Naive thymus-derived CD8-positive, alpha-beta T cell (primary cell): ENCODE results near the gene STEAP3. TPM values are rescaled to one million over a fixed set of nuclear protein-coding genes. Genes with fewer than 3 reads are reported as not detected.

ENCODE experiments used
- ATAC-seq, 2 donors: fragments of 150-1000 bp; cut with Tn5 transposase in 1 of 2; sonication (Bioruptor Pico), chemical (Tn5 transposase) in 1 of 2; 1 replicate in 1 of 2; 2 replicates in 1 of 2; pipeline ENCODE4 v1.10.0; 2021; ENCODE audit warnings: mild to moderate bottlenecking in 2 of 2, moderate library complexity in 2 of 2
- POLR2A ChIA-PET: fragments of 350-600 bp; sonication (Branson Sonifier 250); formaldehyde crosslinking; loops from one replicate; lab custom pipeline; 2021; ENCODE audit warnings: antibody characterized with exemption; lab: Charles Lee
- DNase-seq, 10 donors: peaks; one replicate each; pipeline versions ENCODE4 v3.0.0 to v3.0.0-alpha.2; 2020 to 2022
- H3K27ac Mint-ChIP-seq, 10 donors: one replicate each; pipeline ENCODE4 v1.8.0; 2020 to 2022; ENCODE audit warnings: mild to moderate bottlenecking in 10 of 10, mixed read lengths in 10 of 10, moderate library complexity in 4 of 10, inconsistent platforms in 1 of 10
- H3K27me3 Mint-ChIP-seq, 5 donors: one replicate each; pipeline ENCODE4 v1.8.0; 2021 to 2022; ENCODE audit warnings: mixed read lengths in 5 of 5
- H3K36me3 Mint-ChIP-seq, 3 donors: one replicate each; pipeline ENCODE4 v1.8.0; 2020 to 2022; ENCODE audit warnings: mixed read lengths in 3 of 3, mild to moderate bottlenecking in 2 of 3, inconsistent platforms in 1 of 3
- H3K4me1 Mint-ChIP-seq, 4 donors: one replicate each; pipeline ENCODE4 v1.8.0; 2021 to 2022; ENCODE audit warnings: mixed read lengths in 4 of 4
- H3K4me3 Mint-ChIP-seq, 10 donors: one replicate each; pipeline ENCODE4 v1.8.0; 2020 to 2022; ENCODE audit warnings: mild to moderate bottlenecking in 10 of 10, mixed read lengths in 10 of 10, moderate library complexity in 6 of 10, inconsistent platforms in 1 of 10
- H3K9me3 Mint-ChIP-seq, 9 donors: one replicate each; pipeline ENCODE4 v1.8.0; 2020 to 2022; ENCODE audit warnings: mixed read lengths in 9 of 9, mild to moderate bottlenecking in 3 of 9, inconsistent platforms in 1 of 9, moderate library complexity in 1 of 9
- polyA plus RNA-seq, 3 donors: library from polyadenylated mRNA; unstranded; fragments of 300-500 nt; fragmentation: Illumina TruSeq; gene quantifications; one replicate each; pipeline ENCODE4 v1.2.3, GENCODE V29; 2021
- total RNA-seq, 8 experiments: library from RNA in 2 of 8; stranded (reverse) in 2 of 8; gene quantifications; one replicate each; pipeline ENCODE4 v1.2.3 and lab custom pipeline; 2021 to 2026

STEAP3 gene
- total and polyA plus RNA-seq, 5 experiments from 2014 or later: 0.24 TPM; not detected in 4

DNA sequence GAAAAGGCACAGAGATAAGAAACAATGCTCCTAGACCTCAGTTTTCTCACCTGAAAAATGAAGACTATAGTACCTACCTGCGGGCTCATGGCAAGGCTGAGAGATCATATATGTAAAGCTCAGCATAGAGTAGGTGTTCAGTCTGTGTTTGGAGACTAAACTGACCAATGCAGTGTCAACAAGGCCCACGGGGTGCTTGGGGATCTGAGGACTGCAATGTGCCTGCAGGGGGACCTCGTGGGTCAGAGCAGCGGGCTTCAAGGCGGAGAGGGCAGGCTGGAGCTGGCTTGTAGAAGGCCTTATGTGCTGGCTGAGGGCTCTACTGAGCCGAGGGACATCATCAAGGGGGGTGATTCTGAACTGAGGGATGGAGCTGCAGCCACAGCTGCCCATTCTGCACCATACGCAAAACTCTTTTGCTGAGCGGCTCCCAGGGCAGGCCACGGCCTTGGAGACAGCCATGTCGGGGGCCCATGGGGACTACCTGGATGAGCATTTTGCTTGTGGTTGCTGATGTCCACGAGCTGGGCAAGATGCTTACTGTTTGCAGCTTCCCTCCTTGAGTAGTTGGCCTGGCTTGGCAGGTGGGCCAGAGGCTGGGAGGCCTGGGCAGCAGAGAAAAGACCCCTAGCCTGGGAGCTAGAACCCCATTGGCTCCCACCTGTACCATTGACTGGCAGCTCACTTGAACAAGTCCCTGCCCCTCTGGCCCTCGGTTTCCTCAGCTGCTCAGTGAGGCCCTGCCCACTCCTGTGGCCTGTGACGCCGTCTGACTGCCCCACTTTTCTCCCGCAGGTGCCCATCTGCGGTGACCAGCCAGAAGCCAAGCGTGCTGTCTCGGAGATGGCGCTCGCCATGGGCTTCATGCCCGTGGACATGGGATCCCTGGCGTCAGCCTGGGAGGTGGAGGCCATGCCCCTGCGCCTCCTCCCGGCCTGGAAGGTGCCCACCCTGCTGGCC, 23.5 kb downstream of the STEAP3 start:
- no peak for DNase-seq
- POLR2A ChIA-PET: no interaction called here
- no peak overlapping the region for H3K4me3 Mint-ChIP-seq
- peaks cover 0 to 6% (median 0%) of the 10 kb centered on the region in 9 donors for H3K9me3 Mint-ChIP-seq
- no peak overlapping the region for H3K27ac Mint-ChIP-seq
- ATAC-seq: no peak
- H3K27me3 Mint-ChIP-seq: peaks cover 0 to 13% (median 2%) of the 10 kb centered on the region in 5 donors
- no peaks in the 10 kb centered on the region for H3K36me3 Mint-ChIP-seq
- no peaks in the 10 kb centered on the region for H3K4me1 Mint-ChIP-seq

- no peaks in the 10 kb centered on the region for H3K36me3 Mint-ChIP-seq
- H3K4me3 Mint-ChIP-seq: no peak overlapping the region
- no peaks in the 10 kb centered on the region for H3K4me1 Mint-ChIP-seq
- H3K27ac Mint-ChIP-seq: peak overlapping the region in 1 of 10 donors; percentile 29
- ATAC-seq (no peak), DNase-seq (no peak)
- POLR2A ChIA-PET: no interaction called here
- H3K27me3 Mint-ChIP-seq: peaks cover 0 to 13% (median 2%) of the 10 kb centered on the region in 5 donors
- peaks cover 0 to 6% (median 0%) of the 10 kb centered on the region in 9 donors for H3K9me3 Mint-ChIP-seq
These were observed 24.2 kb downstream of the STEAP3 start for GRCh38 chr2:119247844-119248271.

GRCh38 chr2:119248311-119248710, 24.7 kb downstream of the STEAP3 start:
- no peak for DNase-seq
- Mint-ChIP-seq H3K36me3 (no peaks in the 10 kb centered on the region), H3K27me3 (peaks cover 0 to 13% (median 2%) of the 10 kb centered on the region in 5 donors), H3K27ac (no peak overlapping the region), H3K4me1 (no peaks in the 10 kb centered on the region), H3K9me3 (peaks cover 0 to 6% (median 0%) of the 10 kb centered on the region in 9 donors), H3K4me3 (no peak overlapping the region)
- ATAC-seq: no peak
- POLR2A ChIA-PET: interaction anchor here (0.7 kb wide), 1 partner anchor 1421 kb away, joined by 3 read pairs; no protein-coding TSS in a partner anchor

GRCh38 chr2:119248751-119249150, 25.1 kb downstream of the STEAP3 start:
- DNase-seq: no peak
- no peak overlapping the region for H3K4me3 Mint-ChIP-seq
- ATAC-seq: no peak
- peaks cover 0 to 13% (median 2%) of the 10 kb centered on the region in 5 donors for H3K27me3 Mint-ChIP-seq
- H3K36me3 Mint-ChIP-seq: no peaks in the 10 kb centered on the region
- peaks cover 0 to 6% (median 0%) of the 10 kb centered on the region in 9 donors for H3K9me3 Mint-ChIP-seq
- POLR2A ChIA-PET: interaction anchor here (0.7 kb wide), 1 partner anchor 1421 kb away, joined by 3 read pairs; no protein-coding TSS in a partner anchor
- H3K27ac Mint-ChIP-seq: peak overlapping the region in 1 of 10 donors; percentile 4
- no peaks in the 10 kb centered on the region for H3K4me1 Mint-ChIP-seq

DNA sequence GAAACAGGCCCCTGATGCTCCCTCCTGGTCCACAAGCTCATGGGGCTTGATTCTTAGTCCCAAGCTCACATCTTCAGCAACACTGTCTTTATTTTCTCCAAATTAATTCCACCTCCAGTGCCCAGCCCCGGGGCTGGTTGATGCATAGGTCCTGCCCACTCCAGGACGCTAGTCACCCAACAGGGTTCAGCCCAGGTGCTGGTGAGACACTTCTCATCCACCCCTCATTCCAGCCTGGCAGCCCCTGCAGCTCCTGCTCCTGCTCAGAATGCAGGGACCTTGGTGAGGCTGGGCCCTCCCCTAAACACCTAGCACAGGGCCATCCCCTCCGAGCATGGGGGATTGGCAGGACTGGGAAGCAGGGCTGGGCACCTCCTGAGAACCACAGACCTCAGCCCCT, 25.7 kb downstream of the STEAP3 start:
- DNase-seq: no peak
- H3K27me3 Mint-ChIP-seq: peaks cover 0 to 13% (median 2%) of the 10 kb centered on the region in 5 donors
- H3K9me3 Mint-ChIP-seq: peaks cover 0 to 6% (median 0%) of the 10 kb centered on the region in 9 donors
- POLR2A ChIA-PET: no interaction called here
- no peaks in the 10 kb centered on the region for H3K4me1 Mint-ChIP-seq
- H3K27ac Mint-ChIP-seq: peak overlapping the region in 1 of 10 donors; percentile 43
- H3K4me3 Mint-ChIP-seq: no peak overlapping the region
- no peak for ATAC-seq
- H3K36me3 Mint-ChIP-seq: no peaks in the 10 kb centered on the region

GRCh38 chr2:119249855-119250717, 26.5 kb downstream of the STEAP3 start:
- H3K4me1 Mint-ChIP-seq: no peaks in the 10 kb centered on the region
- H3K4me3 Mint-ChIP-seq: no peak overlapping the region
- peaks cover 0 to 6% (median 0%) of the 10 kb centered on the region in 9 donors for H3K9me3 Mint-ChIP-seq
- H3K36me3 Mint-ChIP-seq: no peaks in the 10 kb centered on the region
- POLR2A ChIA-PET: no interaction called here
- DNase-seq (no peak), ATAC-seq (no peak)
- H3K27ac Mint-ChIP-seq: peak overlapping the region in 1 of 10 donors; percentile 50
- peaks cover 0 to 13% (median 2%) of the 10 kb centered on the region in 5 donors for H3K27me3 Mint-ChIP-seq

- Mint-ChIP-seq H3K27me3 (peaks cover 0 to 13% (median 2%) of the 10 kb centered on the region in 5 donors), H3K4me1 (no peaks in the 10 kb centered on the region), H3K9me3 (peaks cover 0 to 4% (median 0%) of the 10 kb centered on the region in 9 donors), H3K36me3 (no peaks in the 10 kb centered on the region), H3K4me3 (no peak overlapping the region), H3K27ac (no peak overlapping the region)
- POLR2A ChIA-PET: no interaction called here
- ATAC-seq: no peak
- no peak for DNase-seq
These were observed 27.2 kb downstream of the STEAP3 start for GRCh38 chr2:119250718-119251290.

- no peak for DNase-seq
- peaks cover 0 to 13% (median 2%) of the 10 kb centered on the region in 5 donors for H3K27me3 Mint-ChIP-seq
- no peaks in the 10 kb centered on the region for H3K4me1 Mint-ChIP-seq
- POLR2A ChIA-PET: no interaction called here
- no peak for ATAC-seq
- no peak overlapping the region for H3K4me3 Mint-ChIP-seq
- no peaks in the 10 kb centered on the region for H3K9me3 Mint-ChIP-seq
- no peaks in the 10 kb centered on the region for H3K36me3 Mint-ChIP-seq
- no peak overlapping the region for H3K27ac Mint-ChIP-seq
These were observed 28.0 kb downstream of the STEAP3 start for GRCh38 chr2:119251652-119252051.

DNA sequence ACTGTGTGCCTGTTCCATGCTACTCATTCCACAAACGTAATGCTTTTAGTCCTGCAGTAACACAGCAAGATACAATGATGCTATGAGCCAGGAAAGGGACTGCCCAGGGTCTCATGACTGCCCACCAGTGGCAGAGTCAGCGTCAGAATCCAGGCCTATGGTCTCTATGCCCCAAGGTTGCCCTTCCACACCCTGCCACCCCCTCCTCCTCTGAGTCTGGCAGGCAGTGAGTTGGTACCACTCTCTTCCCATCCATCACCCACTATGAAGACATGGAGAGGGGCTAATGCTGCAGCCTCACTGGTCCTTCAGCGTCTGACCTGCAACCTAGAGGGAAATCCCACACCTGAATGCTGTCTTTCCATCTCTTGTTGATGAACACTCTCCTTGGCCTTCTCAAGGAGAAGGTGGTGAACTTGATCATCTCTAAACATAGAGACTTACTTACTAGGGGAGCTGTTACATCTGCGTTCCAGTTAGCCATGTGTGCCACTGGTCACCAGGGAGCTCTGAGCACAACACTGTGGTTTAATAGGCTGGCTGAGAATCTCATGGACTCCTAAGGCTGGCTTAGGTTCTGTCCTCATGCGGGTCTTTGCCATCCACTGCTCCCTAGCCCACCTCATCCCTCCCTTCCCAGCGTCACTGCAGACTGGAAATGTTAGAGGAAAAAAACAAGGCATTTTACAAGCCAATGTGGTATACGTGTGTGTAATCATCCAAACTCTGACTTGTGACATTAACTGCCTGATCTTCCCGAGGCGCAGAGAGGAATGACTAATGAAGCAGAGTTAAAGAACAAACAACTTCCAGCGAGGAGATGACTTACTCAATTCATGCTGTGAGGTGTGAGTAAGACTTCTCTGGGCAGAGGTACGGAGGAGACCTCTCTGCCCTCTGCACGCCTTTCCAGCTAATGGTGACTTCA, 28.8 kb downstream of the STEAP3 start:
- ATAC-seq (no peak), DNase-seq (no peak)
- Mint-ChIP-seq H3K4me3 (no peak overlapping the region), H3K4me1 (no peaks in the 10 kb centered on the region), H3K27ac (no peak overlapping the region), H3K27me3 (peaks cover 0 to 13% (median 2%) of the 10 kb centered on the region in 5 donors), H3K36me3 (no peaks in the 10 kb centered on the region), H3K9me3 (no peaks in the 10 kb centered on the region)
- POLR2A ChIA-PET: no interaction called here

DNA sequence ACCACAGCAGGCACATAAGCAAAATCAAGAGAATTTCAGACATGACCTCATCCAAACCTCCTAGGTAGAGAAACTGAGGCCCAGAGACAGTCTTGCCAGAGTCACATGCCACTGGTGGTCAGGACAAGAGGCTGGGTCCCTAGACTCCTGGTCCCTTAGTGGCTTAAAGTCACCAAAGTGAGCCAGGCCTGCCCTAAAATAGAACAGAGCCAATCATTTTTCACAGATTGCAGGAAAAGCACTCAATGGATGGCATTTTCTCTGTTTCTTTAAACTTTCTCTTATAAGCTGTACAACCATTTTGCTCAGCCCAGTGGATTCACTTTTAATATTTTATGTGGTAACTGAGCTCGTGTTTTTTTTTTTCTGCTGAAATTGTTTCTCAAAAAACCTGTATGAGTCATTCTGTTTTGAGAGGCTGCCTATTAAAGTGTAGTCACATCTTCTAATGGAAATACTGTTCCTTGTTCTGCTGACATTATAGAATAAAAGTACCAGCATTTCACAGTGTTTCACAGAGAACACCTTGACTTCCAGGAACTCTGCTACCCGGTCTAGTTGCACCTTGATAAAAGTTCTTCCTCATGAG, 29.6 kb downstream of the STEAP3 start:
- no peak for DNase-seq
- no peaks in the 10 kb centered on the region for H3K36me3 Mint-ChIP-seq
- H3K4me1 Mint-ChIP-seq: no peaks in the 10 kb centered on the region
- no peaks in the 10 kb centered on the region for H3K9me3 Mint-ChIP-seq
- H3K27me3 Mint-ChIP-seq: peaks cover 0 to 11% (median 2%) of the 10 kb centered on the region in 5 donors
- POLR2A ChIA-PET: no interaction called here
- H3K4me3 Mint-ChIP-seq: no peak overlapping the region
- H3K27ac Mint-ChIP-seq: no peak overlapping the region
- ATAC-seq: no peak
